ENCODE measurements around the gene COPE. TPM values are rescaled to one million over a fixed set of nuclear protein-coding genes. Genes with fewer than 3 reads are reported as not detected.

COPE gene
- total RNA-seq, 2 donors from 2014 or later, result 134 to 266 TPM

DNA sequence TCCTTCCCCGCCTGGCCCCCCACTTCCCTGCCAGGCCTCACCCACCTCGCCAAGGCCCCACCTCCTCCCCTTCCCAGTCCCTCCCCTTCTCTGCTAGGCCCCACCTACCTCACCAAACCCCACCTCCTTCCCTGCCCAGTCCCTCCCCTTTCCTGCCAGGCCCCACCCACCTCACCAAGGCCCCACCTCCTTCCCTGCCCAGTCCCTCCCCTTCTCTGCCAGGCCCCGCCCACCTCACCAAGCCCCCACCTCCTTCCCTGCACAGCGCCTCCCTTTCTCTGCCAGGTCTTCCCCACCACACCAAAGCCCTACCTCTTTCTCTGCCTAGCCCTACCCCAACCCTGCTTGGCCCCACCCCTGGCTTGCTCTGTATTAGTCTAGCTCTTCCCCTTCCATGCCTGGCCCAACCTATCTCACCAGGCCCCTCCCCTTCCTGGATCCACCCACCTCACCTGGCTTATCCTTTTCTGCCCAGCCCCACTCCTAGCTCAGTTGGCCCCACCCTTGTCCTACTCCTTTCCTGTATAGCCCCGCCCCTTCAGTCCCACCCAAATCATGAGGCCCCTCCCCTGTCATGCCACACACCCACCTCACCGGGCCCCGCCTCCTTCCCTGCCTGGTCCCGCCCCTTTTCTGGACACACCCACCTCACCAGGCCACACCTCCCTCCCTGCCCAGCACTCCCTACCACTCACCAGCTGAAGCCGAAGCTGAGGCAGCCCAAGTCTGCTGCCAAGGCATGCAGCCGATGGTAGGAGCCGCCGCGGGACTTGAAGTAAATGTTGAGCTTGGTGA is 39.4 kb downstream of the COPE start:
- ATAC-seq (ENCODE audit: insufficient number of reproducible peaks, low FRiP score, low read depth) (no peak), DNase-seq (ENCODE audit: low spot score) (no peak)
- H3K27me3 ChIP-seq (replicated peaks; ENCODE audit: insufficient read depth), result no peaks in the 10 kb centered on the region
- no peaks in the 10 kb centered on the region for H3K36me3 ChIP-seq
- TF ChIP-seq, protein P1, sequence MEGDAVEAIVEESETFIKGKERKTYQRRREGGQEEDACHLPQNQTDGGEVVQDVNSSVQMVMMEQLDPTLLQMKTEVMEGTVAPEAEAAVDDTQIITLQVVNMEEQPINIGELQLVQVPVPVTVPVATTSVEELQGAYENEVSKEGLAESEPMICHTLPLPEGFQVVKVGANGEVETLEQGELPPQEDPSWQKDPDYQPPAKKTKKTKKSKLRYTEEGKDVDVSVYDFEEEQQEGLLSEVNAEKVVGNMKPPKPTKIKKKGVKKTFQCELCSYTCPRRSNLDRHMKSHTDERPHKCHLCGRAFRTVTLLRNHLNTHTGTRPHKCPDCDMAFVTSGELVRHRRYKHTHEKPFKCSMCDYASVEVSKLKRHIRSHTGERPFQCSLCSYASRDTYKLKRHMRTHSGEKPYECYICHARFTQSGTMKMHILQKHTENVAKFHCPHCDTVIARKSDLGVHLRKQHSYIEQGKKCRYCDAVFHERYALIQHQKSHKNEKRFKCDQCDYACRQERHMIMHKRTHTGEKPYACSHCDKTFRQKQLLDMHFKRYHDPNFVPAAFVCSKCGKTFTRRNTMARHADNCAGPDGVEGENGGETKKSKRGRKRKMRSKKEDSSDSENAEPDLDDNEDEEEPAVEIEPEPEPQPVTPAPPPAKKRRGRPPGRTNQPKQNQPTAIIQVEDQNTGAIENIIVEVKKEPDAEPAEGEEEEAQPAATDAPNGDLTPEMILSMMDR (IDR thresholded peaks at IDR 0.05), result no peak
- H3K27ac ChIP-seq, result no peak overlapping the region
- no peaks in the 10 kb centered on the region for H3K4me1 ChIP-seq (ENCODE audit: control insufficient read depth in 1 of 2, low read depth in 2 of 2)
- no peak overlapping the region for H3K4me3 ChIP-seq
- peaks cover 3% of the 10 kb centered on the region for H3K9me3 ChIP-seq

DNA sequence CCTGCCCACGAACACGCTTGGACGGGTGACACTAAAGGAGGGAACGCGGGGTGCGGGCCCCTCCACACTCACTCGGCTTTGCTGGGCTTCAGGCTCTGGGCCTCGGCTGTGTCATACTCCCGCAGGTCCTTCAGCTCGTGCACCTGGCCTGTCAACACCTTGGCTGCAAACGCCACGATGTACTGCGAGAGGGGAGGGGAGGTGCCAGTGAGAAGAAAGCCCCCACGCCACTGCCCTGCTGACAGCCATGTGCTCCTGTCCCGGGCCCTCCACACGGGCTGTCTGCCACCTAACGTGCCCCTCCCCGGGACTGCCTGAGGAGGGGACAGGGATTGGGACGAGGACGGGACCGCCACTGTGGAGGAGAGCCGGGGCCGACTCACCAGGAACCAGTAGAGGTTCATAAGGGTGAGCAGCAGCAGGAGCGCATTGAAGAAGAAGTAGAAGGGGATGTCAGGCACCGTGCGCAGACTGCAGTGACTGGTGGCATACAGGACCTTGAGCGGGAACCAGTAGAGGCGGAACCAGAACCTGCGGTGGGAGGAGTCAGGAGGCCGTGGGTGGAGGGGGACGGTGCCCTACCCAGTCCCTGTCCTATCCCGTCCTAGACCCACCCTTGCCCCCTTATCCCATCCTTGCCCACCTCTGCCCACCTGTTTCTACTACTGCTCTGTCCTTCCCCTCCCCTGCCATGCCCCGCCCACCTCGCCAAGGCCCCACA is 40.2 kb downstream of the COPE start:
- H3K9me3 ChIP-seq, result peaks cover 3% of the 10 kb centered on the region
- no peak for ATAC-seq (ENCODE audit: insufficient number of reproducible peaks, low FRiP score, low read depth)
- no peaks in the 10 kb centered on the region for H3K4me1 ChIP-seq (ENCODE audit: control insufficient read depth in 1 of 2, low read depth in 2 of 2)
- no peak for DNase-seq (ENCODE audit: low spot score)
- no peak overlapping the region for H3K4me3 ChIP-seq
- H3K36me3 ChIP-seq, result no peaks in the 10 kb centered on the region
- no peaks in the 10 kb centered on the region for H3K27me3 ChIP-seq (replicated peaks; ENCODE audit: insufficient read depth)
- H3K27ac ChIP-seq, result no peak overlapping the region
- TF ChIP-seq, protein P1 (IDR thresholded peaks at IDR 0.05), result no peak

DNA sequence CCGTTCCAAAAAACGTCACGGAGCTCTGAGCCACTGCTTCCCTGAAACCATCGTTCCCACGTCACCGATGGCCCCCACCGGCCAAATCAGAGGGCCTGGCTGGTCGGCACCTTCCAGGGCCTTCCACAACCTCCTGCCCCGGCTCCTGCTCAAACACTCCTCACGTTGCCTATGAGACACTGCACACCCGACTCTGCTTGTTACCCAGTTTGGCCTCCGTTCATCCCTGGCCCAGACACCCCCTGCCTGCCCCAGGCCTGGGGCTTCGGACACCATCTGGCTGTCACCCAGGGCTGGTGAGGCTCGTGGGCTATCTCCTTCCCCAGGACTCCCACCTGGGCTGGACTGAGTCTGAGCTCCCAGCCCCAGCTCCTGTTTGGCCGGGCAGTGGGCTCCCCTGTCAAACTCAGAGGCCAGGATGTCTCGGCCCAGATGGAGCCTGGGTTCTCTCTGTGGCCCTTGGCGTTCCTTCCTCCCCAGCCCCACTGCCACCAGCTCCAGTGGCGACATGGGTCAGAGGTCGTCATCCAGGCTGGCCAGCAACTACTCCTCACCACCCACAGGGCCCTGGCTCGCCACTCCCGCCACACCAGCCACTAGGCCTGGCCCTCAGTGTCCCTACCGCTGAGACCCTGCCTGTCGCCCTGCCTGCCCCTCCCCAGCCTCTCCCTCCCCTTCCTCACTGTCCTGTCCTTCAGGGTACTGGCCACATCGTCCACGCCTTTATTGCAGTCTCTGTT is 41.0 kb downstream of the COPE start:
- Histone ChIP-seq H3K4me1 (ENCODE audit: control insufficient read depth in 1 of 2, low read depth in 2 of 2) (no peaks in the 10 kb centered on the region), H3K27ac (no peak overlapping the region), H3K27me3 (replicated peaks; ENCODE audit: insufficient read depth) (no peaks in the 10 kb centered on the region), H3K4me3 (no peak overlapping the region), H3K9me3 (peaks cover 3% of the 10 kb centered on the region), H3K36me3 (no peaks in the 10 kb centered on the region)
- ATAC-seq (ENCODE audit: insufficient number of reproducible peaks, low FRiP score, low read depth), result no peak
- DNase-seq (ENCODE audit: low spot score), result no peak
- TF ChIP-seq, protein P1 (IDR thresholded peaks at IDR 0.05), result no peak

DNA sequence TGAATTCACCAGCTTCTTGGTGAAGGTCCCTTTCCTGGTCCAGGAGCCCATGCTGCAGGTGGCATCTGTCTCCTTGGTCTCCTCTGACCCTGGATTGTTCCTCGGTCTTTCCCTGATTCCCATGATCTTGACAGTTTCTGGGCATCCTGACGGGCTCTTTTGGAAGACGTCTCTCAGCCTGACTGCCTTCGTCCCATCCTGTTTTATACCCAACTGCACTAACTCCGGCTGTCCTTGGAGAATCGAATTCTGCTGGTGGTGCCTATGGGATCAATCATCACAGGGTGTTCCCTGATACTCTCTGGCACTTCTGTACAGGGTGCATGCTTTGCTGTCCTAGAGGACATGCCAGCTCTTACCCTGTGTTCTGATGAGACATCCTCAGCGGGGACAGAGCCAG is 42.3 kb downstream of the COPE start:
- TF ChIP-seq, protein P1 (IDR thresholded peaks at IDR 0.05), result no peak
- DNase-seq (ENCODE audit: low spot score) (no peak), ATAC-seq (ENCODE audit: insufficient number of reproducible peaks, low FRiP score, low read depth) (no peak)
- no peak overlapping the region for H3K4me3 ChIP-seq
- H3K9me3 ChIP-seq, result peaks cover 3% of the 10 kb centered on the region
- no peak overlapping the region for H3K27ac ChIP-seq
- no peaks in the 10 kb centered on the region for H3K4me1 ChIP-seq (ENCODE audit: control insufficient read depth in 1 of 2, low read depth in 2 of 2)
- no peaks in the 10 kb centered on the region for H3K36me3 ChIP-seq
- H3K27me3 ChIP-seq (replicated peaks; ENCODE audit: insufficient read depth), result no peaks in the 10 kb centered on the region

DNA sequence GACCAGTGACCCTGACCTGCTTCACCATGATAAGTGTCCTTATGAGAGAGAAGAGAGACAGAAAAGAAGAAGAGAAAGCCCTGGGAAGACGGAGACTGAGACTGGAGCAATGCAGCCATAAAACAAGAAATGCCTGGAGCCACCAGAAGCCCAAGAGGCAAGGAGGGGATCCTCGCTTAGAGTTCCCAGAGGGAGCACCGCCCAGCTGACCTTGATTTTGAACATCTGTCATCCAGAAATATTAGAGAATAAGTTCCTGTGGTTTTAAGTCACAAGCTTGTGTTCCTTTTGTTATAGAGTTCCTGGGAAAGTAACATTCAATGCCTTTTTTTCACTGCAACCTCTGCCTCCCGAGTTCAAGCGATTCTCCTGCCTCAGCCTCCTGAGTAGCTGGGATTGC is 43.5 kb downstream of the COPE start:
- Histone ChIP-seq H3K27ac (no peak overlapping the region), H3K36me3 (no peaks in the 10 kb centered on the region), H3K9me3 (peaks cover 3% of the 10 kb centered on the region), H3K4me3 (no peak overlapping the region), H3K27me3 (replicated peaks; ENCODE audit: insufficient read depth) (no peaks in the 10 kb centered on the region), H3K4me1 (ENCODE audit: control insufficient read depth in 1 of 2, low read depth in 2 of 2) (no peaks in the 10 kb centered on the region)
- ATAC-seq (ENCODE audit: insufficient number of reproducible peaks, low FRiP score, low read depth) (no peak), DNase-seq (ENCODE audit: low spot score) (no peak)
- TF ChIP-seq, protein P1 (IDR thresholded peaks at IDR 0.05), result no peak

All from thoracic aorta (tissue), 2 donors.